Measurements from ENCODE around the gene GAST.

- TF ChIP-seq, protein P1, sequence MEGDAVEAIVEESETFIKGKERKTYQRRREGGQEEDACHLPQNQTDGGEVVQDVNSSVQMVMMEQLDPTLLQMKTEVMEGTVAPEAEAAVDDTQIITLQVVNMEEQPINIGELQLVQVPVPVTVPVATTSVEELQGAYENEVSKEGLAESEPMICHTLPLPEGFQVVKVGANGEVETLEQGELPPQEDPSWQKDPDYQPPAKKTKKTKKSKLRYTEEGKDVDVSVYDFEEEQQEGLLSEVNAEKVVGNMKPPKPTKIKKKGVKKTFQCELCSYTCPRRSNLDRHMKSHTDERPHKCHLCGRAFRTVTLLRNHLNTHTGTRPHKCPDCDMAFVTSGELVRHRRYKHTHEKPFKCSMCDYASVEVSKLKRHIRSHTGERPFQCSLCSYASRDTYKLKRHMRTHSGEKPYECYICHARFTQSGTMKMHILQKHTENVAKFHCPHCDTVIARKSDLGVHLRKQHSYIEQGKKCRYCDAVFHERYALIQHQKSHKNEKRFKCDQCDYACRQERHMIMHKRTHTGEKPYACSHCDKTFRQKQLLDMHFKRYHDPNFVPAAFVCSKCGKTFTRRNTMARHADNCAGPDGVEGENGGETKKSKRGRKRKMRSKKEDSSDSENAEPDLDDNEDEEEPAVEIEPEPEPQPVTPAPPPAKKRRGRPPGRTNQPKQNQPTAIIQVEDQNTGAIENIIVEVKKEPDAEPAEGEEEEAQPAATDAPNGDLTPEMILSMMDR (conservative IDR thresholded peaks at IDR 0.05; ENCODE audit: low read depth in 2 of 2): peak; percentile 95 to 99
- no peak for TF ChIP-seq EZH2 (IDR thresholded peaks at IDR 0.05; ENCODE audit: low read depth, unreplicated experiment)
- no peak for TF ChIP-seq REST (IDR thresholded peaks at IDR 0.05; ENCODE audit: unreplicated experiment)
- TF ChIP-seq POLR2AphosphoS5 (IDR thresholded peaks at IDR 0.05; ENCODE audit: low read depth): no peak; the same call in 1 of the 2 replicates
- TF ChIP-seq ZNF114 (CRISPR knock-in tag; IDR thresholded peaks at IDR 0.05): no peak
- no peak for TF ChIP-seq EZH2phosphoT487 (IDR thresholded peaks at IDR 0.05; ENCODE audit: unreplicated experiment)
- no peak for TF ChIP-seq STAT1 (IDR thresholded peaks at IDR 0.05; ENCODE audit: unreplicated experiment)
Measured at GRCh38 chr17:41738077-41738800, 26.1 kb downstream of the GAST start.

Measured in GM23338 (cell line).